ENCODE results near the gene ATG16L2. TPM values are rescaled to one million over a fixed set of nuclear protein-coding genes. Genes with fewer than 3 reads are reported as not detected.
A peak's percentile ranks its signal among the peaks of the same experiment; 100 is the strongest.

ATG16L2 gene
- total and polyA plus RNA-seq, 8 donors, result 4.5 to 75.7 (median 13.2) TPM

GRCh38 chr11:72779495-72780128 lies 34.6 kb upstream of the ATG16L2 start:
- H3K27me3 ChIP-seq, result no peaks in the 10 kb centered on the region
- H3K4me1 ChIP-seq, result peaks cover 39 to 60% (median 46%) of the 10 kb centered on the region in 3 donors
- 44 to 59% methylated on average over 4 of the region's 4 CpGs for WGBS, 2 donors
- ATAC-seq, result no peak
- no peaks in the 10 kb centered on the region for H3K9me3 ChIP-seq
- no peaks in the 10 kb centered on the region for H3K36me3 ChIP-seq
- DNase-seq, result peak in 1 of 6 donors; percentile 30
- intact Hi-C loops (cut with DNase I), result loop anchor here in 1 of 3 donors (10.0 kb wide), 1 partner anchor 55 kb away; no protein-coding TSS in a partner anchor
- H3K4me3 ChIP-seq, result peak overlapping the region in 3 of 4 donors; percentile 53 to 77 (median 73)
- TF ChIP-seq CTCF (IDR thresholded peaks at IDR 0.05), result no peak
- H3K27ac ChIP-seq, result peak overlapping the region; percentile 26 to 93 (median 75)
- no peak for FAIRE-seq

- Histone ChIP-seq H3K9me3 (no peaks in the 10 kb centered on the region), H3K36me3 (no peaks in the 10 kb centered on the region), H3K27ac (peak overlapping the region; percentile 66 to 93 (median 82)), H3K4me1 (peaks cover 30 to 53% (median 40%) of the 10 kb centered on the region in 3 donors), H3K4me3 (peak overlapping the region; percentile 53 to 77 (median 72)), H3K27me3 (no peaks in the 10 kb centered on the region)
- ATAC-seq, result no peak
- DNase-seq, result peak in 3 of 6 donors; percentile 46 to 83 (median 68)
- WGBS, 2 donors, result 13 to 14% methylated on average over 9 to 10 of the region's 10 CpGs
- no peak for FAIRE-seq
- TF ChIP-seq CTCF (IDR thresholded peaks at IDR 0.05), result no peak
- intact Hi-C loops (cut with DNase I), result loop anchor here in 1 of 3 donors (10.0 kb wide), 1 partner anchor 56 kb away; no protein-coding TSS in a partner anchor
Measured at GRCh38 chr11:72780296-72781062, 33.7 kb upstream of the ATG16L2 start.

GRCh38 chr11:72781063-72781312 lies 33.2 kb upstream of the ATG16L2 start:
- H3K27me3 ChIP-seq, result no peaks in the 10 kb centered on the region
- no peaks in the 10 kb centered on the region for H3K9me3 ChIP-seq
- ATAC-seq, result peak; percentile 3 to 22 (median 11)
- H3K4me3 ChIP-seq, result peak overlapping the region; percentile 53 to 77 (median 72)
- H3K36me3 ChIP-seq, result no peaks in the 10 kb centered on the region
- no peak for TF ChIP-seq CTCF (IDR thresholded peaks at IDR 0.05)
- no peak for FAIRE-seq
- H3K27ac ChIP-seq, result peak overlapping the region; percentile 66 to 93 (median 82)
- intact Hi-C loops (cut with DNase I), result loop anchor here in 1 of 3 donors (10.0 kb wide), 1 partner anchor 56 kb away; no protein-coding TSS in a partner anchor
- DNase-seq, result peak; percentile 71 to 89 (median 80)
- H3K4me1 ChIP-seq, result peaks cover 26 to 48% (median 37%) of the 10 kb centered on the region in 3 donors
- 5 to 8% methylated on average over 17 of the region's 17 CpGs for WGBS, 2 donors

GRCh38 chr11:72781313-72782080 lies 32.7 kb upstream of the ATG16L2 start:
- 2% methylated on average over 45 to 88 of the region's 89 CpGs for WGBS, 2 donors
- intact Hi-C loops (cut with DNase I), result loop anchor here in 1 of 3 donors (10.0 kb wide), 1 partner anchor 57 kb away; no protein-coding TSS in a partner anchor
- Histone ChIP-seq H3K27me3 (no peaks in the 10 kb centered on the region), H3K27ac (peak overlapping the region; percentile 66 to 93 (median 82)), H3K4me1 (peaks cover 26 to 47% (median 37%) of the 10 kb centered on the region in 3 donors), H3K9me3 (no peaks in the 10 kb centered on the region), H3K36me3 (no peaks in the 10 kb centered on the region), H3K4me3 (peak overlapping the region; percentile 53 to 77 (median 72))
- FAIRE-seq, result no peak
- peak; percentile 15 to 29 (median 20) for ATAC-seq
- DNase-seq, result peak in 5 of 6 donors; percentile 47 to 81 (median 65)
- TF ChIP-seq CTCF (IDR thresholded peaks at IDR 0.05), result no peak
